ENCODE results near the gene SURF6.

- TF ChIP-seq CTCF (IDR thresholded peaks at IDR 0.05): no peak
- TF ChIP-seq POLR2A (IDR thresholded peaks at IDR 0.05): no peak
Observed at GRCh38 chr9:133323991-133324703, 11.8 kb downstream of the SURF6 start.

Data from body of pancreas (tissue), 4 donors.